Measurements from ENCODE around the gene YWHAG. TPM values are rescaled to one million over a fixed set of nuclear protein-coding genes. Genes with fewer than 3 reads are reported as not detected.
"Not testable (repeated sequence)": the region's sequence is repeated elsewhere in the genome, so short reads cannot be mapped to it uniquely, and the experiment has no call there.

YWHAG gene
- total RNA-seq, 1 experiment from 2014 or later: 241 TPM

- Histone ChIP-seq H3K27ac (ENCODE audit: insufficient read length, low read depth, low read length) (no peak overlapping the region), H3K4me2 (ENCODE audit: insufficient read depth, insufficient read length, low read length) (no peak overlapping the region), H3K23ac (ENCODE audit: insufficient read length, low read depth, low read length) (no peak overlapping the region), H4K91ac (ENCODE audit: insufficient read length, low read depth, low read length) (no peak overlapping the region), H2AFZ (ENCODE audit: low read length) (no peak overlapping the region), H4K8ac (replicated peaks; ENCODE audit: insufficient read length, low read depth, low read length) (no peak overlapping the region), H2AK5ac (ENCODE audit: insufficient read length, low read length) (no peak overlapping the region), H2BK120ac (ENCODE audit: low read depth, low read length, poor library complexity, severe bottlenecking) (no peak overlapping the region), H3K9me3 (ENCODE audit: control insufficient read depth, low read depth, low read length) (no peaks in the 10 kb centered on the region), H2BK20ac (ENCODE audit: low read depth, low read length, poor library complexity, severe bottlenecking) (no peak overlapping the region), H2BK5ac (ENCODE audit: insufficient read length, low read length) (no peak overlapping the region), H3K79me2 (ENCODE audit: insufficient read depth, low read length) (no peaks in the 10 kb centered on the region), H3K4ac (ENCODE audit: low read depth, low read length) (no peak overlapping the region), H4K20me1 (ENCODE audit: control insufficient read depth, insufficient read depth, insufficient read length) (no peaks in the 10 kb centered on the region), H3K79me1 (ENCODE audit: insufficient read depth, low read depth, low read length, poor library complexity, severe bottlenecking) (no peaks in the 10 kb centered on the region), H2BK12ac (ENCODE audit: insufficient read length, low read depth, low read length) (no peak overlapping the region), H3K4me1 (ENCODE audit: insufficient read depth, low read length) (peaks cover 4% of the 10 kb centered on the region; the same call in 1 of the 2 replicates), H3K18ac (ENCODE audit: insufficient read length, low read depth, low read length) (no peak overlapping the region), H4K5ac (ENCODE audit: insufficient read length, low read depth, low read length) (no peak overlapping the region), H3K56ac (ENCODE audit: insufficient read length, low read depth, low read length) (no peak overlapping the region), H3K14ac (ENCODE audit: insufficient read depth, low read length) (no peak overlapping the region), H3K27me3 (ENCODE audit: insufficient read depth, low read length) (no peaks in the 10 kb centered on the region), H3K9ac (ENCODE audit: extremely low read depth, insufficient read length, low read length) (no peak overlapping the region), H3K23me2 (ENCODE audit: insufficient read length, low read depth, low read length, poor library complexity, severe bottlenecking) (no peaks in the 10 kb centered on the region), H2BK15ac (ENCODE audit: low read depth, low read length) (no peak overlapping the region), H3T11ph (ENCODE audit: low read length) (no peak overlapping the region)
- TF ChIP-seq CTCF (conservative IDR thresholded peaks at IDR 0.05): no peak
- no peaks in the 10 kb centered on the region; a peak in 1 of 5 replicates for H3K9me3 Mint-ChIP-seq
- no peak overlapping the region for H3K4me3 Mint-ChIP-seq
- WGBS (ENCODE audit: extremely low coverage, insufficient read length, low lambda C conversion rate): no CpG with 5 or more reads among the region's 10 CpGs
- peak overlapping the region in 2 of 3 experiments; percentile 3 to 32; a peak in 3 of 7 replicates for H3K27ac Mint-ChIP-seq
- H3K36me3 Mint-ChIP-seq (ENCODE audit: insufficient read depth in 1 of 3, low read depth in 3 of 3): no peaks in the 10 kb centered on the region; a peak in 1 of 7 replicates
- H3K4me1 Mint-ChIP-seq: peaks cover 12 to 19% of the 10 kb centered on the region in 2 experiments
- H3K27me3 Mint-ChIP-seq (ENCODE audit: low read depth): no peaks in the 10 kb centered on the region
- DNase-seq: no peak
These were observed 45.1 kb upstream of the YWHAG start for GRCh38 chr7:76403780-76404494.

- not testable (repeated sequence) for H3K18ac ChIP-seq (ENCODE audit: insufficient read length, low read depth, low read length); H3K23ac ChIP-seq (ENCODE audit: insufficient read length, low read depth, low read length); H3K4me2 ChIP-seq (ENCODE audit: insufficient read depth, insufficient read length, low read length); H3K4me1 ChIP-seq (ENCODE audit: insufficient read depth, low read length); H3K79me1 ChIP-seq (ENCODE audit: insufficient read depth, low read depth, low read length, poor library complexity, severe bottlenecking); H2AK5ac ChIP-seq (ENCODE audit: insufficient read length, low read length); H4K20me1 ChIP-seq (ENCODE audit: control insufficient read depth, insufficient read depth, insufficient read length); H3K4ac ChIP-seq (ENCODE audit: low read depth, low read length); H3K9me3 Mint-ChIP-seq; H2AFZ ChIP-seq (ENCODE audit: low read length); H3K27ac ChIP-seq (ENCODE audit: insufficient read length, low read depth, low read length); H2BK5ac ChIP-seq (ENCODE audit: insufficient read length, low read length); H3K27me3 ChIP-seq (ENCODE audit: insufficient read depth, low read length); H3T11ph ChIP-seq (ENCODE audit: low read length); DNase-seq; H3K9me3 ChIP-seq (ENCODE audit: control insufficient read depth, low read depth, low read length); H4K5ac ChIP-seq (ENCODE audit: insufficient read length, low read depth, low read length); H3K56ac ChIP-seq (ENCODE audit: insufficient read length, low read depth, low read length); H3K14ac ChIP-seq (ENCODE audit: insufficient read depth, low read length); H4K8ac ChIP-seq (replicated peaks; ENCODE audit: insufficient read length, low read depth, low read length); H3K27me3 Mint-ChIP-seq (ENCODE audit: low read depth); H2BK15ac ChIP-seq (ENCODE audit: low read depth, low read length); H3K23me2 ChIP-seq (ENCODE audit: insufficient read length, low read depth, low read length, poor library complexity, severe bottlenecking); H3K79me2 ChIP-seq (ENCODE audit: insufficient read depth, low read length); H3K4me3 Mint-ChIP-seq; H3K9ac ChIP-seq (ENCODE audit: extremely low read depth, insufficient read length, low read length); H3K36me3 Mint-ChIP-seq (ENCODE audit: insufficient read depth in 1 of 3, low read depth in 3 of 3); H2BK12ac ChIP-seq (ENCODE audit: insufficient read length, low read depth, low read length); H4K91ac ChIP-seq (ENCODE audit: insufficient read length, low read depth, low read length); H2BK120ac ChIP-seq (ENCODE audit: low read depth, low read length, poor library complexity, severe bottlenecking); H2BK20ac ChIP-seq (ENCODE audit: low read depth, low read length, poor library complexity, severe bottlenecking)
- peaks cover 4 to 11% of the 10 kb centered on the region in 2 experiments; a peak in 3 of 4 replicates for H3K4me1 Mint-ChIP-seq
- no CpG with 5 or more reads among the region's 8 CpGs for WGBS (ENCODE audit: extremely low coverage, insufficient read length, low lambda C conversion rate)
- peak overlapping the region in 1 of 3 experiments; percentile 53; a peak in 1 of 7 replicates for H3K27ac Mint-ChIP-seq
These were observed 44.3 kb upstream of the YWHAG start for GRCh38 chr7:76403097-76403496.
